ENCODE results near the gene MED9.
A peak's percentile ranks its signal among the peaks of the same experiment; 100 is the strongest.

MED9 gene

GRCh38 chr17:17523731-17524490, 47.1 kb downstream of the MED9 start:
- TF ChIP-seq CTCF (IDR thresholded peaks at IDR 0.05; ENCODE audit: low read depth, low read length), result no peak
- H3K4me1 ChIP-seq, result peaks cover 6% of the 10 kb centered on the region; the same call in 1 of the 2 replicates

GRCh38 chr17:17525311-17525710, 48.5 kb downstream of the MED9 start:
- H3K4me1 ChIP-seq, result peaks cover 6% of the 10 kb centered on the region; the same call in 1 of the 2 replicates
- no peak overlapping the region for H3K4me3 ChIP-seq (ENCODE audit: low read depth, low read length)
- no peak for TF ChIP-seq CTCF (IDR thresholded peaks at IDR 0.05; ENCODE audit: low read depth, low read length)
- H3K36me3 ChIP-seq, result no peaks in the 10 kb centered on the region
- H3K27me3 ChIP-seq, result no peaks in the 10 kb centered on the region
- H3K9me3 ChIP-seq, result no peaks in the 10 kb centered on the region
- DNase-seq, result no peak

More at GRCh38 chr17:17523731-17524490, 47.1 kb downstream of the MED9 start:
- Histone ChIP-seq H3K9me3 (no peaks in the 10 kb centered on the region), H3K27me3 (no peaks in the 10 kb centered on the region), H3K36me3 (no peaks in the 10 kb centered on the region), H3K4me3 (ENCODE audit: low read depth, low read length) (no peak overlapping the region)
- DNase-seq, result no peak

GRCh38 chr17:17525956-17526355, 49.2 kb downstream of the MED9 start:
- H3K4me3 ChIP-seq (ENCODE audit: low read depth, low read length), result no peak overlapping the region
- H3K27me3 ChIP-seq, result no peaks in the 10 kb centered on the region
- peaks cover 6% of the 10 kb centered on the region; the same call in 1 of the 2 replicates for H3K4me1 ChIP-seq
- TF ChIP-seq CTCF (IDR thresholded peaks at IDR 0.05; ENCODE audit: low read depth, low read length), result no peak
- H3K36me3 ChIP-seq, result no peaks in the 10 kb centered on the region
- DNase-seq, result no peak
- no peaks in the 10 kb centered on the region for H3K9me3 ChIP-seq

- Histone ChIP-seq H3K4me3 (ENCODE audit: low read depth, low read length) (no peak overlapping the region), H3K27me3 (no peaks in the 10 kb centered on the region)
- TF ChIP-seq CTCF (IDR thresholded peaks at IDR 0.05; ENCODE audit: low read depth, low read length), result no peak
Measured at GRCh38 chr17:17526369-17526768, 49.6 kb downstream of the MED9 start.

GRCh38 chr17:17527534-17527933, 50.7 kb downstream of the MED9 start:
- DNase-seq, result peak; percentile 2
- TF ChIP-seq CTCF (IDR thresholded peaks at IDR 0.05; ENCODE audit: low read depth, low read length), result no peak
- no peaks in the 10 kb centered on the region for H3K27me3 ChIP-seq

More at GRCh38 chr17:17526369-17526768, 49.6 kb downstream of the MED9 start:
- Histone ChIP-seq H3K4me1 (peaks cover 6% of the 10 kb centered on the region; the same call in 1 of the 2 replicates), H3K36me3 (no peaks in the 10 kb centered on the region), H3K9me3 (no peaks in the 10 kb centered on the region)
- no peak for DNase-seq

GRCh38 chr17:17527956-17528500, 51.2 kb downstream of the MED9 start:
- peak; percentile 4 for DNase-seq
- H3K27me3 ChIP-seq, result no peaks in the 10 kb centered on the region
- H3K36me3 ChIP-seq, result no peaks in the 10 kb centered on the region
- no peaks in the 10 kb centered on the region for H3K4me1 ChIP-seq
- no peak overlapping the region for H3K4me3 ChIP-seq (ENCODE audit: low read depth, low read length)
- no peak for TF ChIP-seq CTCF (IDR thresholded peaks at IDR 0.05; ENCODE audit: low read depth, low read length)
- no peaks in the 10 kb centered on the region for H3K9me3 ChIP-seq

More at GRCh38 chr17:17527534-17527933, 50.7 kb downstream of the MED9 start:
- H3K9me3 ChIP-seq, result no peaks in the 10 kb centered on the region
- H3K4me3 ChIP-seq (ENCODE audit: low read depth, low read length), result no peak overlapping the region
- no peaks in the 10 kb centered on the region for H3K36me3 ChIP-seq
- H3K4me1 ChIP-seq, result peaks cover 5% of the 10 kb centered on the region; the same call in 1 of the 2 replicates
